Right atrium auricular region (tissue), 2 donors: ENCODE data around the gene OR4Q2. TPM values are rescaled to one million over a fixed set of nuclear protein-coding genes. Genes with fewer than 3 reads are reported as not detected.
"Not testable (repeated sequence)": the region's sequence is repeated elsewhere in the genome, so short reads cannot be mapped to it uniquely, and the experiment has no call there.

Source experiments
- DNase-seq: peaks from one replicate; pipeline ENCODE4 v3.0.0-alpha.2; 2019; ENCODE audit warnings: low spot score
- H3K27ac ChIP-seq, 2 donors: fragments of 200-600 bp; sonication (generic); 1 replicate in 1 of 2; 2 replicates in 1 of 2; pipeline ENCODE4 v1.5.1; 2016 to 2019
- H3K27me3 ChIP-seq, 2 donors: fragments of 200-600 bp; sonication (generic); one replicate each; pipeline versions ENCODE4 v1.5.1 to v1.6.0; 2017 to 2019
- H3K36me3 ChIP-seq: fragments of 200-600 bp; sonication (generic); one replicate; pipeline ENCODE4 v1.5.1; 2016
- H3K4me1 ChIP-seq, 2 donors: fragments of 200-600 bp; sonication (generic); one replicate each; pipeline versions ENCODE4 v1.5.1 to v1.6.0; 2017 to 2019
- H3K4me3 ChIP-seq, 2 donors: fragments of 200-600 bp; sonication (generic); 1 replicate in 1 of 2; 2 replicates in 1 of 2; pipeline ENCODE4 v1.5.1; 2017 to 2019; ENCODE audit warnings: mild to moderate bottlenecking in 1 of 2, moderate library complexity in 1 of 2
- H3K9me3 ChIP-seq, 2 donors: fragments of 200-600 bp; sonication (generic); one replicate each; pipeline ENCODE4 v1.5.1; 2019
- CTCF ChIP-seq, 2 donors: fragments of 200-600 bp; sonication (generic); IDR thresholded peaks; one replicate each; pipeline ENCODE4 v1.5.1; 2019; ENCODE audit warnings: antibody characterized with exemption in 2 of 2
- total RNA-seq, 2 donors: library from RNA; depleted of rRNA; stranded (reverse); fragments of >200 nt; gene quantifications; one replicate each; pipeline ENCODE4 v1.1.0, GENCODE V29; 2016

OR4Q2 gene
- not detected for total RNA-seq

- TF ChIP-seq CTCF (IDR thresholded peaks at IDR 0.05): no peak
- Histone ChIP-seq H3K27me3 (no peaks in the 10 kb centered on the region), H3K4me1 (no peaks in the 10 kb centered on the region), H3K4me3 (no peak within 1 kb of the TSS), H3K36me3 (no peaks in the 10 kb centered on the region), H3K9me3 (no peaks in the 10 kb centered on the region), H3K27ac (no peak within 1 kb of the TSS)
- no peak for DNase-seq
Measured at GRCh38 chr14:20001863-20002262, at the start of gene OR4Q2. OR4Q2 (plus strand) TSS chr14:20002163.

- DNase-seq: not testable (repeated sequence)
Measured at GRCh38 chr14:19969735-19970134, 32.2 kb upstream of the OR4Q2 start.

GRCh38 chr14:19974844-19975243, 27.1 kb upstream of the OR4Q2 start:
- Histone ChIP-seq H3K4me3 (no peak overlapping the region), H3K4me1 (no peaks in the 10 kb centered on the region), H3K27ac (no peak overlapping the region), H3K36me3 (no peaks in the 10 kb centered on the region), H3K9me3 (no peaks in the 10 kb centered on the region), H3K27me3 (no peaks in the 10 kb centered on the region)
- no peak for DNase-seq
- TF ChIP-seq CTCF (IDR thresholded peaks at IDR 0.05): no peak

More at GRCh38 chr14:19969735-19970134, 32.2 kb upstream of the OR4Q2 start:
- not testable (repeated sequence) for H3K27me3 ChIP-seq, H3K9me3 ChIP-seq, H3K36me3 ChIP-seq, H3K4me1 ChIP-seq, H3K27ac ChIP-seq, H3K4me3 ChIP-seq

GRCh38 chr14:19975291-19975690, 26.7 kb upstream of the OR4Q2 start, which contains the start of gene OR4K15:
OR4K15 (plus strand) TSS chr14:19975591; CDS start chr14:19975591, 0 bp downstream.
- H3K27ac ChIP-seq: no peak within 1 kb of the TSS
- H3K36me3 ChIP-seq: no peaks in the 10 kb centered on the region
- no peak within 1 kb of the TSS for H3K4me3 ChIP-seq
- H3K4me1 ChIP-seq: no peaks in the 10 kb centered on the region
- H3K9me3 ChIP-seq: no peaks in the 10 kb centered on the region
- no peak for DNase-seq
- H3K27me3 ChIP-seq: no peaks in the 10 kb centered on the region
- no peak for TF ChIP-seq CTCF (IDR thresholded peaks at IDR 0.05)

- no peaks in the 10 kb centered on the region for H3K27me3 ChIP-seq
- TF ChIP-seq CTCF (IDR thresholded peaks at IDR 0.05): no peak
- no peak for DNase-seq
- H3K4me3 ChIP-seq: no peak overlapping the region
- H3K36me3 ChIP-seq: no peaks in the 10 kb centered on the region
- H3K27ac ChIP-seq: no peak overlapping the region
- no peaks in the 10 kb centered on the region for H3K9me3 ChIP-seq
- no peaks in the 10 kb centered on the region for H3K4me1 ChIP-seq
Measured at GRCh38 chr14:19993438-19993837, 8.5 kb upstream of the OR4Q2 start.

GRCh38 chr14:20002319-20002718, 356 bp downstream of the OR4Q2 start:
- Histone ChIP-seq H3K4me3 (no peak overlapping the region), H3K27me3 (no peaks in the 10 kb centered on the region), H3K4me1 (no peaks in the 10 kb centered on the region), H3K9me3 (no peaks in the 10 kb centered on the region), H3K27ac (no peak overlapping the region), H3K36me3 (no peaks in the 10 kb centered on the region)
- TF ChIP-seq CTCF (IDR thresholded peaks at IDR 0.05): no peak
- no peak for DNase-seq
